SK-N-SH (cell line): Measurements from ENCODE around the gene SIGLEC12. TPM values are rescaled to one million over a fixed set of nuclear protein-coding genes. Genes with fewer than 3 reads are reported as not detected.

Experiments used
- CTCF ChIA-PET: fragments of 300-600, 350-600 bp; formaldehyde crosslinking; extraction: SDS; loops from one replicate; lab custom pipeline; 2021; lab: Yijun Ruan, JAX
- POLR2A ChIA-PET: fragments of 350-600 bp; sonication (Branson Sonifier 250); formaldehyde crosslinking; extraction: SDS; loops from one replicate; lab custom pipeline; 2020; ENCODE audit warnings: antibody characterized with exemption, inconsistent platforms; lab: Yijun Ruan, JAX
- DNase-seq: peaks from one replicate; pipeline ENCODE4 v3.0.0; 2012
- H2AFZ ChIP-seq: fragments of 200-600 bp; sonication (generic); 2 replicates; pipeline ENCODE4 v1.8.1; 2016; ENCODE audit warnings: antibody characterized with exemption, mild to moderate bottlenecking, low read depth
- H3F3A ChIP-seq: fragments of 200-600 bp; sonication (generic); replicated peaks from 2 replicates; pipeline ENCODE3; 2016; ENCODE audit warnings: antibody characterized with exemption, mild to moderate bottlenecking; ENCODE audit not compliant: insufficient read depth
- H3K27ac ChIP-seq, 2 experiments: fragments of 200-500 bp in 1 of 2; fragments of 200-600 bp in 1 of 2; sonication (Bioruptor generic) in 1 of 2; sonication (generic), shearing (Covaris generic) in 1 of 2; 2 replicates each; pipeline versions ENCODE4 v1.5.1 to v1.6.1; 2014 to 2016; ENCODE audit warnings: low read depth in 2 of 2, inconsistent platforms in 1 of 2, low read length in 1 of 2, mild to moderate bottlenecking in 1 of 2, mixed read lengths in 1 of 2
- H3K27me3 ChIP-seq: fragments of 200-600 bp; sonication (generic), shearing (Covaris generic); 2 replicates; pipeline ENCODE4 v1.6.1; 2016; ENCODE audit warnings: mixed run types; ENCODE audit not compliant: insufficient read depth
- H3K36me3 ChIP-seq, 2 experiments: fragments of 200-500 bp in 1 of 2; fragments of 200-600 bp in 1 of 2; sonication (Bioruptor generic) in 1 of 2; sonication (generic) in 1 of 2; replicated peaks in 1 of 2; 2 replicates each; pipeline versions ENCODE3 to v1.5.1; 2014 to 2016; ENCODE audit warnings: low read length in 1 of 2, mild to moderate bottlenecking in 1 of 2; ENCODE audit not compliant: insufficient read depth in 2 of 2, control insufficient read depth in 1 of 2
- H3K4me1 ChIP-seq, 2 experiments: fragments of 200-500 bp in 1 of 2; fragments of 200-600 bp in 1 of 2; sonication (Bioruptor generic) in 1 of 2; sonication (generic), shearing (Covaris generic) in 1 of 2; 2 replicates each; pipeline versions ENCODE4 v1.5.1 to v1.6.1; 2014 to 2016; ENCODE audit warnings: low read depth in 1 of 2, low read length in 1 of 2, mixed run types in 1 of 2; ENCODE audit not compliant: insufficient read depth in 2 of 2, control insufficient read depth in 1 of 2
- H3K4me2 ChIP-seq: fragments of 200-600 bp; sonication (generic), shearing (Covaris generic); 2 replicates; pipeline ENCODE4 v1.6.1; 2017; ENCODE audit warnings: mixed run types
- H3K4me3 ChIP-seq, 2 experiments: fragments of 200-500 bp in 1 of 2; fragments of 200-600 bp in 1 of 2; sonication (Bioruptor generic) in 1 of 2; sonication (generic), shearing (Covaris generic) in 1 of 2; 2 replicates each; pipeline versions ENCODE4 v1.5.1 to v1.8.1; 2014 to 2016; ENCODE audit warnings: low read depth in 2 of 2, inconsistent platforms in 1 of 2, low read length in 1 of 2, mild to moderate bottlenecking in 1 of 2, mixed read lengths in 1 of 2, moderate library complexity in 1 of 2
- H3K79me2 ChIP-seq: fragments of 200-600 bp; sonication (generic); 2 replicates; pipeline ENCODE4 v1.8.1; 2017; ENCODE audit warnings: mild to moderate bottlenecking; ENCODE audit not compliant: insufficient read depth
- H3K9ac ChIP-seq: fragments of 200-600 bp; sonication (generic); 2 replicates; pipeline ENCODE4 v1.6.1; 2017; ENCODE audit warnings: mixed run types
- H3K9me2 ChIP-seq: fragments of 200-600 bp; sonication (generic); 2 replicates; pipeline ENCODE4 v1.6.1; 2017; ENCODE audit warnings: mixed run types
- H3K9me3 ChIP-seq: fragments of 200-600 bp; sonication (generic); 2 replicates; pipeline ENCODE4 v1.6.1; 2017; ENCODE audit warnings: mixed run types, mild to moderate bottlenecking, moderate library complexity
- H4K20me1 ChIP-seq: fragments of 200-600 bp; sonication (generic); 2 replicates; pipeline ENCODE4 v1.6.1; 2017; ENCODE audit warnings: mild to moderate bottlenecking, mixed run types; ENCODE audit not compliant: insufficient read depth
- EZH2phosphoT487 ChIP-seq: fragments of 200-600 bp; sonication (generic); IDR thresholded peaks from 2 replicates; pipeline ENCODE4 v1.6.1; 2017; ENCODE audit warnings: low read depth, mixed run types, mild to moderate bottlenecking, antibody characterized with exemption, moderate library complexity, borderline replicate concordance
- FOXJ3 ChIP-seq: sonication (generic); formaldehyde crosslinking; IDR thresholded peaks from 2 replicates; pipeline ENCODE4 v1.5.1; 2020; ENCODE audit warnings: mild to moderate bottlenecking, missing genetic modification reagents
- FOXM1 ChIP-seq: IDR thresholded peaks from 2 replicates; pipeline ENCODE4 v1.4.0; 2012; ENCODE audit warnings: low read depth, mild to moderate bottlenecking
- IRF3 ChIP-seq: fragments of 150-350 bp; IDR thresholded peaks from 2 replicates; pipeline ENCODE4 v1.6.1; 2016; ENCODE audit warnings: mild to moderate bottlenecking, low read depth, low read length
- JUND ChIP-seq: IDR thresholded peaks from 2 replicates; pipeline ENCODE4 v1.4.0; 2012
- MEF2A ChIP-seq: IDR thresholded peaks from 2 replicates; pipeline ENCODE4 v1.4.0; 2012; ENCODE audit warnings: low read depth, borderline replicate concordance
- MXI1 ChIP-seq: IDR thresholded peaks from 2 replicates; pipeline ENCODE4 v1.6.1; 2012; ENCODE audit warnings: mild to moderate bottlenecking, low read depth, low read length, improper control_type of control experiment
- RAD21 ChIP-seq: IDR thresholded peaks from 2 replicates; pipeline ENCODE4 v1.6.1; 2012; ENCODE audit warnings: mild to moderate bottlenecking, low read length
- RCOR1 ChIP-seq: fragments of 150-350 bp; IDR thresholded peaks from 2 replicates; pipeline ENCODE4 v1.6.1; 2017; ENCODE audit warnings: antibody characterized with exemption, low read length
- REST ChIP-seq: IDR thresholded peaks from 2 replicates; pipeline ENCODE4 v1.6.1; 2012; ENCODE audit warnings: mild to moderate bottlenecking, low read depth, low read length, moderate library complexity
- RFX5 ChIP-seq: IDR thresholded peaks from 2 replicates; pipeline ENCODE4 v1.6.1; 2012; ENCODE audit warnings: mild to moderate bottlenecking, improper control_type of control experiment, low read length
- RXRA ChIP-seq: IDR thresholded peaks from 2 replicates; pipeline ENCODE4 v1.4.0; 2012; ENCODE audit warnings: low read depth, mild to moderate bottlenecking, borderline replicate concordance
- TEAD4 ChIP-seq: IDR thresholded peaks from 2 replicates; pipeline ENCODE4 v1.4.0; 2012; ENCODE audit warnings: mild to moderate bottlenecking, borderline replicate concordance; ENCODE audit not compliant: insufficient read depth
- YY1 ChIP-seq: IDR thresholded peaks from 2 replicates; pipeline ENCODE4 v1.4.0; 2012; ENCODE audit warnings: low read depth, mild to moderate bottlenecking
- WGBS: methylation state at CpG from one replicate; pipeline ENCODE4 v1.1.6; 2017; ENCODE audit warnings: low lambda C conversion rate; 5-methylcytosine and 5-hydroxymethylcytosine counted together
- polyA plus RNA-seq, 3 experiments: library from polyadenylated mRNA; depleted of rRNA; stranded (reverse); fragments of >200 nt; gene quantifications; 2 replicates each; pipeline ENCODE4 v1.2.3, GENCODE V29; 2012
- TF ChIP-seq, protein P1 (sequence below): IDR thresholded peaks from 2 replicates; pipeline ENCODE4 v1.4.0; 2012; ENCODE audit warnings: low read depth, borderline replicate concordance
- TF ChIP-seq, protein P2 (sequence below): IDR thresholded peaks from 2 replicates; pipeline ENCODE4 v1.4.0; 2012; ENCODE audit warnings: low read depth, borderline replicate concordance
- TF ChIP-seq, protein P3 (sequence below): IDR thresholded peaks from 2 replicates; pipeline ENCODE4 v1.4.0; 2012; ENCODE audit warnings: low read depth

Gene SIGLEC12
- polyA plus RNA-seq, 1 of the 3 experiments (the other 2 are of a cell fraction), result not detected

DNA sequence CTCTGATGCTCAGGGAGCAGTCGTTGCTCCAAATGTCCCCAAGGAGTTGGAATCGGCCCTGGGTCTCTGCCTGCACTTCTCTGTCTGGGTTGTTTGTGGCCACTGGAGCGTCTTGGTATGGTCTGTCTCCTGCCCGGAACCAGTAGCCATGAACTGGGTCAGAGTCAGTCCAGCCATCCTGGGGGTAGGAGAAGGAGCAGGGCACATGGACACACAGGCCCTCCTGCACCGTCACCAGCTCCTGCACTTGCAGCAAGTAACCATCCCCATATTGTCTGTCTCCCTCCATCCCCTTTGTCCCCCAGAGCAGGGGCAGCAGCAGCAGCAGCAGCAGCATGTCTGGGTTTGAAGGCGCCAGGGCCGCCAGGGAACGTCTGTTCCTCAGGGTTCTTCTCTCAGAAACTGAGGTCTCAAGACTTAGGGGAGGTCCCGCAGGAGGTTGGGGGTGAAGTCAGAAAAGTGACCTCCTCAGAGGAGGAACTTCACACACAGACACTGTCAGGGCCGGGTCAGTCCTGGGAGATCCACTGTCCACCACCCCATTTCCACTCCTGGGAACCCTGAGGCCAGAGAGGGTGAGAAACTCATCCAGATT lies 43.5 kb downstream of the SIGLEC12 start, which contains the start of gene SIGLEC8:
SIGLEC8 (minus strand) TSS at position 404 of the 595 bp plus-strand sequence; CDS start at position 337, 67 bp downstream.
- H3K9ac ChIP-seq, result no peak within 1 kb of the TSS
- no peak for TF ChIP-seq RAD21
- TF ChIP-seq, protein P1, sequence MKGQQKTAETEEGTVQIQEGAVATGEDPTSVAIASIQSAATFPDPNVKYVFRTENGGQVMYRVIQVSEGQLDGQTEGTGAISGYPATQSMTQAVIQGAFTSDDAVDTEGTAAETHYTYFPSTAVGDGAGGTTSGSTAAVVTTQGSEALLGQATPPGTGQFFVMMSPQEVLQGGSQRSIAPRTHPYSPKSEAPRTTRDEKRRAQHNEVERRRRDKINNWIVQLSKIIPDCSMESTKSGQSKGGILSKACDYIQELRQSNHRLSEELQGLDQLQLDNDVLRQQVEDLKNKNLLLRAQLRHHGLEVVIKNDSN, result no peak
- H3K4me2 ChIP-seq, result no peak within 1 kb of the TSS
- DNase-seq, result no peak
- WGBS, result 3% methylated on average over 6 of the region's 10 CpGs
- no peaks in the 10 kb centered on the region for H4K20me1 ChIP-seq
- H3K27ac ChIP-seq, result no peak within 1 kb of the TSS
- no peaks in the 10 kb centered on the region for H3K9me3 ChIP-seq
- no peak within 1 kb of the TSS for H2AFZ ChIP-seq
- H3K36me3 ChIP-seq, result no peaks in the 10 kb centered on the region
- no peaks in the 10 kb centered on the region for H3F3A ChIP-seq
- no peak within 1 kb of the TSS for H3K4me3 ChIP-seq
- POLR2A ChIA-PET, result no interaction called here
- no peaks in the 10 kb centered on the region; a peak in 1 of 4 replicates for H3K4me1 ChIP-seq
- H3K27me3 ChIP-seq, result peaks cover 53% of the 10 kb centered on the region
- CTCF ChIA-PET, result interaction anchor here (7.0 kb wide), 1 partner anchor 16 kb away, joined by 37 read pairs; no protein-coding TSS in a partner anchor
- no peaks in the 10 kb centered on the region for H3K79me2 ChIP-seq
- H3K9me2 ChIP-seq, result no peaks in the 10 kb centered on the region

- Histone ChIP-seq H3K27ac (no peak overlapping the region), H3K9me3 (no peaks in the 10 kb centered on the region), H3K27me3 (peaks cover 52% of the 10 kb centered on the region), H3K36me3 (no peaks in the 10 kb centered on the region), H3K4me3 (no peak overlapping the region), H3F3A (no peaks in the 10 kb centered on the region), H3K9ac (no peak overlapping the region), H3K9me2 (no peaks in the 10 kb centered on the region), H3K4me2 (no peak overlapping the region), H3K79me2 (no peaks in the 10 kb centered on the region), H4K20me1 (no peaks in the 10 kb centered on the region), H3K4me1 (no peaks in the 10 kb centered on the region; a peak in 1 of 4 replicates), H2AFZ (no peak overlapping the region)
- POLR2A ChIA-PET, result no interaction called here
- no peak for DNase-seq
- WGBS, result 0% methylated on average over 3 of the region's 11 CpGs
- CTCF ChIA-PET, result interaction anchor here (1.1 to 7.0 kb wide), 3 partner anchors 17 to 199 kb away, joined by 3 to 37 read pairs (median 4); no protein-coding TSS in a partner anchor
- TF ChIP-seq FOXM1, result no peak
- TF ChIP-seq RAD21, result no peak
- TF ChIP-seq, protein P2, sequence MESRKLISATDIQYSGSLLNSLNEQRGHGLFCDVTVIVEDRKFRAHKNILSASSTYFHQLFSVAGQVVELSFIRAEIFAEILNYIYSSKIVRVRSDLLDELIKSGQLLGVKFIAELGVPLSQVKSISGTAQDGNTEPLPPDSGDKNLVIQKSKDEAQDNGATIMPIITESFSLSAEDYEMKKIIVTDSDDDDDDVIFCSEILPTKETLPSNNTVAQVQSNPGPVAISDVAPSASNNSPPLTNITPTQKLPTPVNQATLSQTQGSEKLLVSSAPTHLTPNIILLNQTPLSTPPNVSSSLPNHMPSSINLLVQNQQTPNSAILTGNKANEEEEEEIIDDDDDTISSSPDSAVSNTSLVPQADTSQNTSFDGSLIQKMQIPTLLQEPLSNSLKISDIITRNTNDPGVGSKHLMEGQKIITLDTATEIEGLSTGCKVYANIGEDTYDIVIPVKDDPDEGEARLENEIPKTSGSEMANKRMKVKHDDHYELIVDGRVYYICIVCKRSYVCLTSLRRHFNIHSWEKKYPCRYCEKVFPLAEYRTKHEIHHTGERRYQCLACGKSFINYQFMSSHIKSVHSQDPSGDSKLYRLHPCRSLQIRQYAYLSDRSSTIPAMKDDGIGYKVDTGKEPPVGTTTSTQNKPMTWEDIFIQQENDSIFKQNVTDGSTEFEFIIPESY, result no peak
- no peak for TF ChIP-seq EZH2phosphoT487
- TF ChIP-seq RCOR1, result no peak
- no peak for TF ChIP-seq RXRA
- TF ChIP-seq, protein P3, sequence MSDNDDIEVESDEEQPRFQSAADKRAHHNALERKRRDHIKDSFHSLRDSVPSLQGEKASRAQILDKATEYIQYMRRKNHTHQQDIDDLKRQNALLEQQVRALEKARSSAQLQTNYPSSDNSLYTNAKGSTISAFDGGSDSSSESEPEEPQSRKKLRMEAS, result no peak
- TF ChIP-seq FOXJ3, result no peak
- no peak for TF ChIP-seq YY1
- no peak for TF ChIP-seq MXI1
- TF ChIP-seq IRF3, result no peak
- TF ChIP-seq REST, result no peak
- TF ChIP-seq JUND, result no peak
- no peak for TF ChIP-seq RFX5
- TF ChIP-seq MEF2A, result no peak
- TF ChIP-seq, protein P1, result no peak
- no peak for TF ChIP-seq TEAD4
These were observed 44.1 kb downstream of the SIGLEC12 start for GRCh38 chr19:51457351-51458013.
